Liver (tissue), 9 donors: ENCODE data around the gene MAGI1. TPM values are rescaled to one million over a fixed set of nuclear protein-coding genes. Genes with fewer than 3 reads are reported as not detected.

Experiments used
- DNase-seq: peaks from one replicate; pipeline ENCODE4 v3.0.0-alpha.2; 2017; ENCODE audit warnings: low spot score
- H3K27ac ChIP-seq, 2 donors: one replicate each; pipeline ENCODE4 v1.7.0; 2013; ENCODE audit warnings: inconsistent platforms in 2 of 2, low read length in 2 of 2, control low read depth in 1 of 2, low read depth in 1 of 2, mild to moderate bottlenecking in 1 of 2
- H3K27me3 ChIP-seq, 4 donors: one replicate each; pipeline versions ENCODE4 v1.6.1 to v1.7.0; 2013; ENCODE audit warnings: low read length in 3 of 4, inconsistent platforms in 1 of 4, mild to moderate bottlenecking in 1 of 4, moderate library complexity in 1 of 4; ENCODE audit not compliant: control insufficient read depth in 4 of 4, insufficient read depth in 4 of 4
- H3K36me3 ChIP-seq, 4 donors: one replicate each; pipeline versions ENCODE4 v1.6.1 to v1.7.0; 2013; ENCODE audit warnings: low read length in 3 of 4, mild to moderate bottlenecking in 3 of 4, low read depth in 1 of 4, moderate library complexity in 1 of 4; ENCODE audit not compliant: control insufficient read depth in 4 of 4, insufficient read depth in 3 of 4
- H3K4me1 ChIP-seq, 4 donors: one replicate each; pipeline versions ENCODE4 v1.6.1 to v1.7.0; 2013; ENCODE audit warnings: low read length in 3 of 4, mild to moderate bottlenecking in 3 of 4, moderate library complexity in 1 of 4; ENCODE audit not compliant: control insufficient read depth in 4 of 4, insufficient read depth in 4 of 4
- H3K4me3 ChIP-seq, 3 donors: one replicate each; pipeline versions ENCODE4 v1.6.1 to v1.7.0; 2013; ENCODE audit warnings: low read length in 3 of 3, control low read depth in 1 of 3, low read depth in 1 of 3, mild to moderate bottlenecking in 1 of 3
- H3K9ac ChIP-seq, 2 donors: one replicate each; pipeline ENCODE4 v1.7.0; 2013; ENCODE audit warnings: low read length in 2 of 2, mild to moderate bottlenecking in 2 of 2, moderate library complexity in 2 of 2, control low read depth in 1 of 2, low read depth in 1 of 2
- H3K9me3 ChIP-seq, 4 donors: one replicate each; pipeline versions ENCODE4 v1.6.1 to v1.7.0; 2013; ENCODE audit warnings: low read length in 3 of 4; ENCODE audit not compliant: control insufficient read depth in 4 of 4
- EGR1 ChIP-seq, 2 donors: IDR thresholded peaks; 2 replicates each; pipeline ENCODE4 v1.6.1; 2016 to 2018; ENCODE audit warnings: antibody characterized with exemption in 2 of 2, low read depth in 2 of 2
- FOXA1 ChIP-seq: IDR thresholded peaks from 2 replicates; pipeline ENCODE4 v1.6.1; 2016; ENCODE audit warnings: antibody characterized with exemption
- FOXA2 ChIP-seq: IDR thresholded peaks from 2 replicates; pipeline ENCODE4 v1.6.1; 2016; ENCODE audit warnings: antibody characterized with exemption
- GABPA ChIP-seq, 2 donors: IDR thresholded peaks in 1 of 2; conservative IDR thresholded peaks in 1 of 2; 2 replicates each; pipeline ENCODE4 v1.6.1; 2016; ENCODE audit warnings: antibody characterized with exemption in 2 of 2, mild to moderate bottlenecking in 1 of 2, moderate library complexity in 1 of 2
- HNF4A ChIP-seq, 2 donors: conservative IDR thresholded peaks; 2 replicates each; pipeline ENCODE4 v1.6.1; 2016; ENCODE audit warnings: antibody characterized with exemption in 2 of 2, mild to moderate bottlenecking in 2 of 2
- HNF4G ChIP-seq: IDR thresholded peaks from 2 replicates; pipeline ENCODE4 v1.6.1; 2016; ENCODE audit warnings: antibody characterized with exemption
- JUND ChIP-seq, 2 donors: IDR thresholded peaks; 2 replicates each; pipeline ENCODE4 v1.6.1; 2016; ENCODE audit warnings: antibody characterized with exemption in 2 of 2
- MAX ChIP-seq: IDR thresholded peaks from 2 replicates; pipeline ENCODE4 v1.6.1; 2016; ENCODE audit warnings: antibody characterized with exemption
- NR2F2 ChIP-seq: IDR thresholded peaks from 2 replicates; pipeline ENCODE4 v1.6.1; 2016; ENCODE audit warnings: antibody characterized with exemption
- RAD21 ChIP-seq, 2 donors: IDR thresholded peaks; 2 replicates each; pipeline ENCODE4 v1.6.1; 2016; ENCODE audit warnings: antibody characterized with exemption in 2 of 2, mild to moderate bottlenecking in 2 of 2
- REST ChIP-seq: IDR thresholded peaks from 2 replicates; pipeline ENCODE4 v1.6.1; 2016; ENCODE audit warnings: antibody characterized with exemption, mild to moderate bottlenecking
- RXRA ChIP-seq, 2 donors: IDR thresholded peaks; 2 replicates each; pipeline ENCODE4 v1.6.1; 2017 to 2018; ENCODE audit warnings: antibody characterized with exemption in 2 of 2, mild to moderate bottlenecking in 1 of 2
- SP1 ChIP-seq: IDR thresholded peaks from 2 replicates; pipeline ENCODE4 v1.6.1; 2018; ENCODE audit warnings: antibody characterized with exemption, mild to moderate bottlenecking
- TAF1 ChIP-seq: conservative IDR thresholded peaks from 2 replicates; pipeline ENCODE4 v1.6.1; 2016; ENCODE audit warnings: antibody characterized with exemption, mild to moderate bottlenecking
- YY1 ChIP-seq: IDR thresholded peaks from 2 replicates; pipeline ENCODE4 v1.6.1; 2016; ENCODE audit warnings: antibody characterized with exemption, mild to moderate bottlenecking
- ZBTB33 ChIP-seq: IDR thresholded peaks from 2 replicates; pipeline ENCODE4 v1.6.1; 2016; ENCODE audit warnings: antibody characterized with exemption
- WGBS: extraction: QIAGEN DNeasy Blood & Tissue Kit; methylation state at CpG from one replicate; pipeline ENCODE4 v1.1.7; 2013; 5-methylcytosine and 5-hydroxymethylcytosine counted together
- polyA plus RNA-seq, 2 donors: library from polyadenylated mRNA; stranded (reverse) in 1 of 2; unstranded in 1 of 2; fragments of 200-250 nt in 1 of 2; fragments of >200 nt in 1 of 2; fragmentation: Nextera tagmentation in 1 of 2; extraction: Ambion mirVana in 1 of 2; gene quantifications; one replicate each; pipeline versions ENCODE4 v1.2.1 to v1.2.3, GENCODE V29; 2013 to 2015
- total RNA-seq, 2 donors: library from RNA; depleted of rRNA; stranded (reverse); fragments of >200 nt; gene quantifications; one replicate each; pipeline ENCODE4 v1.2.3, GENCODE V29; 2014
- TF ChIP-seq, protein P1 (sequence below): fragments of 150-350 bp; IDR thresholded peaks from 2 replicates; pipeline ENCODE4 v1.5.1; 2017; ENCODE audit warnings: improper control_type of control experiment, low read depth, low read length; ENCODE audit not compliant: missing input control
- TF ChIP-seq, protein P2 (sequence below): IDR thresholded peaks from 2 replicates; pipeline ENCODE4 v1.6.1; 2016; ENCODE audit warnings: antibody characterized with exemption
- donor health status: healthy.
- donor health status: healthy.
- donor health status: healthy.
- donor health status: healthy.
- donor health status: healthy.

The MAGI1 gene
- total and polyA plus RNA-seq, 4 donors = 9.6 to 68.8 (median 14.0) TPM

DNA sequence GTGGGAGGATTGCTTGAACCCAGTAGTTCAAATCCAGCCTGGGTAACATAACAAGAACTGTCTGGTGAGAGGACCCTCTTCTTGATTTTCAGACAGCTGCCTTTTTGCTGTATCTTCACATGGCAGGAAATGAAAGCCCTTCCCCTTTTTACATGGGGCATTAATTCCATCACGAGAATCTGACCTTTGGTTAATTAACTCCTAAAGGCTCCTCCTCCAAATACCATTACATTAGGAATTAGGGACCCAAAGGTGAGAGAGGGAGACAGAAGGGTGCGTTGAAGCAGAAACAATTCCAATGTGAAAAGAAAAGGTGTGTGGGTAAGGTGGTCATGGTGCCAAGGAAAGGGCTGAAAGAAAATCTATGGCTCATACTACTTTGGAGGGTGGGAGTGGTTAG, 536.2 kb downstream of the MAGI1 start:
- H3K4me3 ChIP-seq = no peak overlapping the region
- H3K27ac ChIP-seq = no peak overlapping the region
- WGBS = 86% methylated on average over 2 of the region's 2 CpGs
- H3K9ac ChIP-seq = no peak overlapping the region
- no peaks in the 10 kb centered on the region for H3K9me3 ChIP-seq
- TF ChIP-seq RXRA (IDR thresholded peaks at IDR 0.05) (no peak), SP1 (no peak), JUND (IDR thresholded peaks at IDR 0.05) (no peak)
- TF ChIP-seq, protein P1, sequence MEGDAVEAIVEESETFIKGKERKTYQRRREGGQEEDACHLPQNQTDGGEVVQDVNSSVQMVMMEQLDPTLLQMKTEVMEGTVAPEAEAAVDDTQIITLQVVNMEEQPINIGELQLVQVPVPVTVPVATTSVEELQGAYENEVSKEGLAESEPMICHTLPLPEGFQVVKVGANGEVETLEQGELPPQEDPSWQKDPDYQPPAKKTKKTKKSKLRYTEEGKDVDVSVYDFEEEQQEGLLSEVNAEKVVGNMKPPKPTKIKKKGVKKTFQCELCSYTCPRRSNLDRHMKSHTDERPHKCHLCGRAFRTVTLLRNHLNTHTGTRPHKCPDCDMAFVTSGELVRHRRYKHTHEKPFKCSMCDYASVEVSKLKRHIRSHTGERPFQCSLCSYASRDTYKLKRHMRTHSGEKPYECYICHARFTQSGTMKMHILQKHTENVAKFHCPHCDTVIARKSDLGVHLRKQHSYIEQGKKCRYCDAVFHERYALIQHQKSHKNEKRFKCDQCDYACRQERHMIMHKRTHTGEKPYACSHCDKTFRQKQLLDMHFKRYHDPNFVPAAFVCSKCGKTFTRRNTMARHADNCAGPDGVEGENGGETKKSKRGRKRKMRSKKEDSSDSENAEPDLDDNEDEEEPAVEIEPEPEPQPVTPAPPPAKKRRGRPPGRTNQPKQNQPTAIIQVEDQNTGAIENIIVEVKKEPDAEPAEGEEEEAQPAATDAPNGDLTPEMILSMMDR = no peak
- H3K27me3 ChIP-seq = no peaks in the 10 kb centered on the region
- no peak for DNase-seq
- no peaks in the 10 kb centered on the region for H3K36me3 ChIP-seq
- H3K4me1 ChIP-seq = no peaks in the 10 kb centered on the region

DNA sequence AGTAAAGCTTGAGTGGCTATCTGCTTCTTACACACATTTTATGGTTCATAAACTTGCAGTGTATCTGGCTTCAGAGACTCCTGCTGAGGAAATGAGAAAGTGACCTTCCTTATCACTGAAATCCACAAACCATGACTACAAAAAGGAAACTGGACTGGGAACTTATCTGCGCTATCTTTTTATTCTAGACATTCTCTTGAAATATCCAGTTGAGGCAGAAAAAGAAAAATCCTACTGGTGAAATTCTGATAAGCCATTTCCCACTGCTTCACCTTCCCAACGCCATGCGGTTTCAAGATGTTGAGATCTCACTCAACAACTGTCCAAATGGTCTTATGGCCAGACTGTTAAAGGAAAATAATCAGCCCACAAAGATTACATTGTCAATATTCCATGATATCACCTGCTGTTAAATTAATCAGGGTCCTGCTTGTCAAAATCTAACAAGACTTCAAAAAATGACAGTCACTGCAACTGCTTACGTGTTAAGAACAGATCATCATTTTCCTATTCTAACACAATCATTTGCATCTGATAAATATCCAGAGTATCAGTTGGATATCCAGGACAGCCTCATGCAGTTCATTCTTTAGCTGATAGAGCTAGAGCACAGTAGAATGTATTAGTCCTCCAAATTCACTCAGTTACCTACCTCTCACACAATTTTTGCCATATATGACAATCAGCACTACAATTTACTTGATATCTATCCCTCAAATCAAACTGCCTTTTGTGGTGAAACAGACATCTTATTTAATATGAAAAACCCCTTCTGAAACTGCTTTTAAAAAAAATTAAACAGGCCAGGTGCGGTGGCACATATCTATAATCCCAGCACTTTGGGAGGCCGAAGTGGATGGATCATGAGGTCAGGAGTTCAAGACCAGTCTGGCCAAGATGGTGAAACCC, 538.1 kb downstream of the MAGI1 start:
- Histone ChIP-seq H3K36me3 (no peaks in the 10 kb centered on the region), H3K9me3 (no peaks in the 10 kb centered on the region), H3K4me3 (no peak overlapping the region), H3K27ac (no peak overlapping the region), H3K4me1 (no peaks in the 10 kb centered on the region), H3K27me3 (no peaks in the 10 kb centered on the region), H3K9ac (no peak overlapping the region)
- DNase-seq = no peak
- WGBS = 92% methylated on average over 6 of the region's 6 CpGs
- TF ChIP-seq YY1 = no peak
- no peak for TF ChIP-seq REST
- TF ChIP-seq, protein P1 = no peak
- no peak for TF ChIP-seq RXRA (IDR thresholded peaks at IDR 0.05)
- TF ChIP-seq HNF4G = no peak
- TF ChIP-seq NR2F2 = no peak
- no peak for TF ChIP-seq SP1
- TF ChIP-seq MAX = no peak
- TF ChIP-seq RAD21 (IDR thresholded peaks at IDR 0.05) = no peak
- TF ChIP-seq JUND (IDR thresholded peaks at IDR 0.05) = no peak
- no peak for TF ChIP-seq TAF1
- no peak for TF ChIP-seq HNF4A (conservative IDR thresholded peaks at IDR 0.05)
- no peak for TF ChIP-seq EGR1 (IDR thresholded peaks at IDR 0.05; ENCODE audit: low read depth in 2 of 2)
- TF ChIP-seq, protein P2, sequence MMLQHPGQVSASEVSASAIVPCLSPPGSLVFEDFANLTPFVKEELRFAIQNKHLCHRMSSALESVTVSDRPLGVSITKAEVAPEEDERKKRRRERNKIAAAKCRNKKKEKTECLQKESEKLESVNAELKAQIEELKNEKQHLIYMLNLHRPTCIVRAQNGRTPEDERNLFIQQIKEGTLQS = no peak
- no peak for TF ChIP-seq FOXA2
- no peak for TF ChIP-seq ZBTB33
- no peak for TF ChIP-seq FOXA1
- TF ChIP-seq GABPA (IDR thresholded peaks at IDR 0.05 in 1 of 2, conservative IDR thresholded peaks at IDR 0.05 in 1 of 2) = no peak
